Measurements from ENCODE around the gene ANXA6.

GRCh38 chr5:151144922-151145321 lies 12.7 kb downstream of the ANXA6 start:
- TF ChIP-seq ZNF274 (IDR thresholded peaks at IDR 0.05; ENCODE audit: low read depth, low read length) (no peak), SUZ12 (IDR thresholded peaks at IDR 0.05; ENCODE audit: extremely low read depth, insufficient read depth, insufficient read length) (no peak)

All from NT2/D1 (cell line).